Measurements from ENCODE around the gene PPP2R1B.
"Not testable (repeated sequence)": the region's sequence is repeated elsewhere in the genome, so short reads cannot be mapped to it uniquely, and the experiment has no call there.

Gene PPP2R1B

DNA sequence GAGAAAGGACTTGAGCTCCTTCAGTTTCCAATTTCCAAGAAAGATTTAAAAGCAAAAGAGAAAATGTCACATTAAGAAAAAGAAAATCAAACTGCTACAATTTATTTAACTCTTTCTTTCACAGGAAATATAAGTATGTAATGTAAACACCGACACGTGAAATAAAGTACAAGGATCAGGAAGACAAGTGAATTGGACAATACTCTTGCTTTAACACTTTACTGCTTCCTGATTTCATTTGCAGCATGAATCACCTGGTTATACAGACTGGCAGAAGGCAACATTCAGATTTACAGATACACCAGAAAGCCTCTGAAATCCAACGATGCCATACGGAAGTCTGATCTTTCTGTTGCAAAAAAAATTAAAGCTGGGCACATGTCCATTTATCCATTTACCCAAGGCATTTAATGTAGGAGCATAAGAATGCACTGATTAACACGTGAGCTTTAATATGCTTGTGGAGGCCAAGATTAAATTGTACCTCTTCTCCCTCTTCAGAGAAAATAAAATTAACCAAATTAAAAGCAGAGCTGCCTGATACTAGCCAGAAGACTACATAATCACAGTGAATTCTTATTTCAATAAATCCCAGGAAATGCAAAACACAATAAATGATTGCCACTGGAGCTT, 16.0 kb upstream of the PPP2R1B start:
- no peak for DNase-seq (ENCODE audit: low spot score)

DNA sequence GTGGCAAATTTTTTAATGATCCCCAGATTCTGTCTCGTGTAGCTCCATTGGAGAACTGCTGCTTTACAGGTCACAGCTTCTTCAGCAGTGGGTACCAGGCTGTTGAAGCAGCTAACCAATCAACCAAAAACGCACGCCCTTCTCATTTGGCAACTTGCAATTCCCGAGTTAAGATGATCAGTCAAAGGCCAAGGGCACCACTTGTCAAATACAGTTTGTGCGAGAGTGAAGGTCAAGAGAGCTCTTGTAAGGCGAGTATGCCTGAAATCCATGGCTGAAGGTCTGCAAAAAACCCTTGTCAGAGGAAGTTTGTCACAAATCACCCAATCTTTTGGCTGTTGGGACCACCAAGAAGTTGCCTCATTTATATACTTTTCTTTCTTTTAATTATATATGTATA, 12.9 kb upstream of the PPP2R1B start:
- no peak for DNase-seq (ENCODE audit: low spot score)

DNA sequence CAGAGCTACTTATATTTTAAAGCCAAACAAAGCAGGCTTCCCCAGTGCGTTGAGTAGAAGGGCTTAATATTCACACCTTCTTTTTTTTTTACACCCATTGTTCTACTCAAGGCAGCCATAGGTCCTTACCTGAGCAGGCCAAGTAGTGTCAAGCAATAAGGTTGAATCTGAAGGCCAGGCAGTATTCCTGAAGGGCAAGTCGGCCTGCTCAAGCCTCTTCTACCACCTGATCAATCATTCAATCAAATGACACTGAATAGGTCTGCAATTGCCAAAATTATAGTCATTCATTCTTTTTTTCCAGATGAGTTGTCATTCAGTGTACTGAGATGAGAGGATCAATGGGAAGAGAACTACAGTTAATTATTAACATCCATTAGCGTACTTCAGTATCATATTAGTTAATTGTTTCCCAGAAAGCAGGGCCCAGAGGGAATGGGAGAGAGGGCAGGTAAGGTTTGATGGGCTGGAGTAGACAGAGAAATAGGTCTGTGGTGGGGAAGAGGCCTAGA, 11.9 kb upstream of the PPP2R1B start:
- no peak for DNase-seq (ENCODE audit: low spot score)

DNA sequence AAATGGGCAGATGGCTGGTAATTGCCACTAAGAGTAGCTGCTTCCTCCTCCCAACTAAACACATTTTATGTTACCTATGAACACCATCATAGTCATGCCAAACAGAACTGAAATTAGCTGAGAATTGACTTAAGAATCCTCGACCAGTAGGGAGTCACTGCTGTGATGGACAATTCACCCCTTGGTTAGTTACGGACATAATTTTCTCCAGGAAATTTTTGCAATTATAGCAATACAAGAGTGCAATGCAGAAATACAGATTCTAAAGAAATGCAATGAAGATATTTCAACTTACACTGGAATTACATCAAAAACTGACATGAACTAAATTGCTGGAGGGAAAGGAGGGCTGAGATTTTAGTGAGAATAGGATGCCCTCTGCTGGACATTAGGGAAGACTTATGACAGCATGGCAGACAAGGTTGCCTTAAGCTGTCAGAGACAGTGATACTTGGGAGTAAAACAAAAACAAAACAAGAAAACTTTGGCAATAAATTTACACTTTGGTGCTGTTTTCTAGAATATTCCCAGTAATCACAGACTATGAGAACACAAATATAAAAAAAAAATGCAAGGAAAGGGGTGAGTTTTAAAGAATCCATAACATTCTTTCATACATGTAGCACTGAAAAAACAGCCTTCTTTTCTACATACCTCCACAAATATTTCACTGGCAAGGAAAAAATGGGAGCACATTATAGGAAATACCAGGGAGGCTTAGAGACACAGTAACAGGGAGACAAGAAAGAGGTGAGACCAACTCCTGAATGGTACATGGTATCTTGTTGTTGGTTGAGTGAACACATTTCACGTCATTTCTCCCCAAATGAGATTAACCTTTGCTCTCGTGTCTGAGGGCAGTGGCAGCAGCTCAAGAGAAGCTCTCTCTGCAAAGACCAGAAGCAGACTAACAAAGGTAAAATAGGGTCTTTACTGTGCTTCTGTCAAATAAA, 11.2 kb upstream of the PPP2R1B start:
- no peak for DNase-seq (ENCODE audit: low spot score)

DNA sequence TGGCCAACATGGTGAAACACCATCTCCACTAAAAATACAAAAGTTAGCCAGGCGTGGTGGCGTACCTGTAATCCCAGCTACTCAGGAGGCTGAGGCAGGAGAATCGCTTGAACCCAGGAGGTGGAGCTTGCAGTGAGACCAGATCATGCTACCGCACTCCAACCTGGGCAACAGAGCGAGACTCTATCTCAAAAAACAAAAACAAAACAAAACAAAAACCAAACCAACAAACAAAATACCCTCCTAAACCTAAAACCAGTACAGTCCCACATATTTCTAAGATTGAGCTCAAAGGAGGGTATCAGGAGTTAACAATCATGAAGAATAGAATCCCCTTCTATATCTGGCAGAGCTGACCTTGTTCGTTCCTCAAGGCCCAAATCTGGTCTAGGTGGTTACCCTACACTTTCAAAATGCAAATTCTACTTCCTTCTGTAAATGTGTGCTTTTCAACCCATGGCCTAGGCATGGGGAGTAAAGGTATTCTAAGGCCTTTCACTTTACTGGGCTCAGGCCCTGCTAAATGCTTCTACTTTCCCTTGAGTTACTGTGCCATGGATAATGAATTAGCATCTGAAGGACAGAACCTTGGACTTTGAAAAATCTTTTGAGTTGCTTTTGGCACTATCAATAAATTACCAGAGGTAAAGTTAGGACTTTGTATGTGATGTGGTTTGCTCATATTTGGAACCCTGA, 10.4 kb upstream of the PPP2R1B start:
- no peak for DNase-seq (ENCODE audit: low spot score)

DNA sequence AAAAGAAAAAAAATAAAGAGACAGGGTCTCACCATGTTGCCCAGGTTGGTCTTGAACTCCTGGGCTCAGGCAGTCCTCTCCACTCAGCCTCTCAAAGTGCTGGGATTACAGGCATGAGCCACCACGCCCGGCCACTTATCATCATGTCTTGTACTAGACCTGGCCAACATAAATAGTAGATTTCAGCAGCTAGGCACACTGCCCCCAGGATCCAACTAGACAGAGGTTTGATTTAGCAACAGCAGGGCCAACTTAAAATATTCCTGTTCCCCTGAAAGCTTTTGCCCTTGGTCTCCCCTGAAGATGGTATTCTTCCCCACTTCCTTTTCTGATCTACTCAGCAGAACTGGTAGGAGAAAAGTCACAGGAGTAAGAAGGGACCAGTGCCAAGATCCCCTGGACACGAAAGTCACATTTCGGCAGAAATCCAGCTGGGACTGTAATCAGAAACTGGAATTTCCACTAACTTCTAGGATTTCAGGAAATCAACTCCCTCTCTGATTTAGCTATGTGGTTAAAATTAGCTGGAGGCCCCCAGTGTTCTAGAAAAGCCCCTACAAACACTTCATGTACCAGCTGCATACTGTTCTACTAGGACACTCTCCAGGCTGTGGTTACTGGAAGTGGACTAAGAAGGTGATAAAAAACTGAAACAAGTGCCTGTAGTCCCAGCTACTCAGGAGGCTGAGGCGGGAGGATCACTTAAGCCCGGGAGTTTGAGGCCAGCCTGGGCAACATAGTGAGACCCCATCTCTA, 8.9 kb upstream of the PPP2R1B start:
- DNase-seq (ENCODE audit: low spot score), result no peak

DNA sequence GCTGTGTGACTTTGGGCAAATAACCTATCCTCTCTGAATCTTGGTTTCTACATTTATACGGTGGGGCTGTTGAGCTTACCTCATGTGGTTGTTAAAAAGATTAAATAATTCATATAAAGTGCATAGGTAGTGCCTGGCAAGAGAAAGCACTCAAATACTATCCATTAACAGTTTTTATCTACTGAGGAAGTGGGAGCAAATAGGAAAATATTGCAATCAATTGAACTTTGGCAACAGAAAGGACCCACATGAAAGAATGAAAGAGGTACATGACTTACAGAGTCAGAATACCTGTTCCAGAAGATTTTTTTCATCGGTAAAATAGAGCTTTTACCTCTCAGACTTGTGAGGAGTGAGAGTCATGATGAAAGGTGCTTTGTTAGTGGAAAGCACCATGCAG, 6.3 kb upstream of the PPP2R1B start:
- no peak for DNase-seq (ENCODE audit: low spot score)

DNA sequence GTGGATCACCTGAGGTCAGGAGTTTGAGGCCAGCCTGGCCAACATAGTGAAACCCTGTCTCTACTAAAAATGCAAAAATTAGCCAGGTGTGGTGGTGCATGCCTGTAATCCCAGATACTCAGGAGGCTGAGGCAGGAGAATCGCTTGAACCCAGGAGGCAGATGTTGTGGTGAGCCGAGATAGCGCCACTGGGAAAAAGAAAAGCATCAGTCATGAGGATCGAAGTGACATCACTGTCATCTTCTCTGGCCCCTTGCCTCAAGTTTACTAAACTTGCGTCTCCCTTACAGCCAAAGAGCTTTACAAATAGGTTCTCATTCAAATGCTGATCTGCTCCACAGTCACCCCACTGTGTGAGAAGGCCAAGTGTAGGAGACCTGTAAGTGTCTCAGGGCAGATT, 5.0 kb upstream of the PPP2R1B start:
- not testable (repeated sequence) for DNase-seq (ENCODE audit: low spot score)

DNA sequence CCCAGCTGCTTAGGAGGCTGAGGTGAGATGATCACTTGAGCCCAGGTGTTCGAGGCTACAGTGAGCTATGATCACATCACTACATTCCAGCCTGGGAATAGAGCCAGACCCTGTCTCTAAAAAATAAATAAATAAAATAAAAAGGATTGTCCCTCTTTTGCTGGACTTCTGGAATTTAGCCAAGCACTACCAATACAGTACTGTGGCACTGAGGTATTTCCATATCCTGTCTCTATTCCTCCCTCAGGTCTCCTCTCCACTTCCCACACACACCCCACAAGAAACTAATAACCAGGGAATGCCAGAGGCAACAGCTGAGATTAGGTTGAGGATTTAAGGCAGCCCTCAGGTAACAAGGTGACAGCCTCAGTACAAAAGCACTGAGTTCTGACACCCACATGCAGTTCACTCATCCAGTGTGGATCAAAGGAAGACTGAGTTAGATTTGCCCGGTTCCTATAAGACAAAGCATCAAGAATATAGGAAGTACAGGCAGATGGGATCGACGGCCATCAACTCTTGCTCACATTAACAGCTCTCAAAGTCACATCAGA, 4.5 kb upstream of the PPP2R1B start:
- DNase-seq (ENCODE audit: low spot score), result no peak

DNA sequence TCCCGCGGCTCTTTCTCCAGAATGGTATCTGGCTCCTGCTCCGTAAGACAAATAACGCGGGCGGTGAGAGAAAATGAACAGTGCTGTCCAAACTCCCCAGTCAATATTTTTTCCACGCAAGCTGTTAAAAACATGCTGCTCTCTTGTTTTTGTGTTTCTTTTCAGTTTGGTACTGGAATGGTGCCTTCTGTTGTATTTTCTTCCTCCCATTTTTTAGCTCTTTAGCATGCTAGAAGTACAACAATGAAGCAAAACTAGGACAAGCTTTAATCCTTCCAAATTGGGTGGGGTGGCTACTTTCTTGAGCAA, 599 bp upstream of the PPP2R1B start:
- DNase-seq (ENCODE audit: low spot score), result no peak

DNA sequence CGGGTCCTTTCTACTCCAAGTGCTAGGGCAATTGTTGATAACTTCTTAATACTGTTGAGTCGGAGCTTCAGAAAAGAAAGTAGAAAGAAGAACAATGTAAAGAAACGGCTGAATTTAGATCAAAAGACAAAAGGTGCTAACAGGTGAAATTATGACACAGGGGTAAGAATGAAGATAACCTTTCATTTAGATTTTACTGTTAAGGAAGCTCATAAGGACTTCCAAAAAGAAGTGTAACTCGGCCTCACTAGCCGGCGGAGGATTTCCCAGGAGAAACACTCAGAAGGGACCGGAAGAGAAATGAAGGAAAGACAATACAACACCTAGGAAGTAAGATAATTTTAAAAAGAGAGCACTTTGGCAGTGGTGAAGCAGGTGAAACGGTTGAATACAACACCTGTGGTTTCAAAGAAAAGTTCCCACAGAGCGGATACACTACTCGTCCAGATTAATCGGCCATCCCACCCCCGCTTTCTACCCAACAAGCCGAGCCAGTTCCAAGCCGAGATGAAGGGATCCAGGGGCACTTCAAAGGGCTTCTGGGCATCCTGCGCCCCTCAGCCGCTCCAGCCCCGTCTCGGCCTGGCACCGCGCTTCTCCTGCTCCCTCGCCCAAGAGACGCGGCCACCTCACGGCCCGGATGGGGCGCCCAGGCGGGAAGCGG, 737 bp downstream of the PPP2R1B start:
- DNase-seq (ENCODE audit: low spot score), result no peak

DNA sequence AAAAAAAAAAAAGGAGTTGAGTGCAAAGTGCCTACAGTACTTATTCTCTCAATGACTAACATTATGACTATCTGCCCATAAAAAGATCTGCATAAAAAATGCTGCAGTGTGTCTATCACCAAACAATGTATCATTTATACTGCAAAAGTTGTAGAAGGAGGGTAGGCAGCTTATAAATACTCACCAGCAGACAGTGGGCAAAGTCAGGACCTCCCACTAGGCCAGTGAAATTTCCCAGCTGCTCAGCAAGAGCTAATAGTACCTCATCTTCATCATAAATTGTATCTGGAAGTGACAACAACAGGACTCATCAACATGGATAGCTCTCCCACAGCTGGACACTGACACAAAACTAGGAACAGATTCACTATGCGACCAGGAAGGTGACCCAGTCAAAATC, 1.6 kb downstream of the PPP2R1B start:
- DNase-seq (ENCODE audit: low spot score), result no peak

DNA sequence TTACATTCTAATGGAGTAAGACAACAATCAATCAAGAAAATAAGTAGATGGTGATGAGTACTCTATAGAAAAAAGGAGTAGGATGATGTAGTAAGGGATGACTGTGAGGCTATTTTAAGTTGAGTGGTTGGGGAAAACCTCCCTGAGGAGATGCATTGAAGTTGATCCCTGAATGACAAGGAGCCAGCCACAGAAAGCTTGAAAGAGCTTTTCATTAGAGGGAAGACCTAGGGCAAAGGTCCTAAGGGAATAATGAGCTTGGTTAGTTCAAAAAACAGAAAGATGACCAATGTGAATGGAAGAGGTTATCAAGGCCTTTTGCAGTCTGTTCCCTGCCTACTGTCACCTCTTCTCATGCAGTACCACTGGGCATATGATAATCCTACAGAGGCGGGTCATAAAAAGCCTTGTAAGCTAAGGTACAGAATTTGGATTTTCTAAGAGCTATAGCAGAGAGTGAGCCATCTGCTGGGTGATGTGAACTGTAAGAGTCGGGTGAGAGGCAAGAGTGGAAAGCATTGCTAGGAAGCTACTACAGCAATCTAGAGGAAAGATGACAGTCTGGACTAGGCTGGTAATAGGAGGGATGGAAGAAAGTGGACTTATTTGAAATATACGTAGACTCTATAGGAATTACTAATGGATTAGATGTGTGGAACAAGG, 3.1 kb downstream of the PPP2R1B start:
- DNase-seq (ENCODE audit: low spot score), result no peak

DNA sequence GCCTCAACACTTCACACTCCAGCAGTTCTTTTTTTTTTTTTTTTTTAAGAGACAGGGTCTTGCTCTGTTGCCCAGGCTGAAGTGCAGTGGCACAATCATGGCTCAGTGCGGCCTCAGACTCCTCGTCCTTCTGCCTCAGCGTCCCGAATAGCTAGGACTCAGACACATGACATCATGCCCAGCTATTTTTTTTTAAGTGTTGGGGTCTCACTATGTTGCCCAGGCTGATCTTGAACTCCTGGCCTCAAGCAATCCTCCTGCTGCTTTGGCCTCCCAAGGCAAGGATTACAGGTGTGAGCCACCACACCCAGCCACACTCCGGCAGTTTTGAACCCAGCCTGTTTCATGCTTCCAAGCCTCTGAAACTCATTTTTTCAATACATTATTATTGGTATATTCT, 3.7 kb downstream of the PPP2R1B start:
- no peak for DNase-seq (ENCODE audit: low spot score)

DNA sequence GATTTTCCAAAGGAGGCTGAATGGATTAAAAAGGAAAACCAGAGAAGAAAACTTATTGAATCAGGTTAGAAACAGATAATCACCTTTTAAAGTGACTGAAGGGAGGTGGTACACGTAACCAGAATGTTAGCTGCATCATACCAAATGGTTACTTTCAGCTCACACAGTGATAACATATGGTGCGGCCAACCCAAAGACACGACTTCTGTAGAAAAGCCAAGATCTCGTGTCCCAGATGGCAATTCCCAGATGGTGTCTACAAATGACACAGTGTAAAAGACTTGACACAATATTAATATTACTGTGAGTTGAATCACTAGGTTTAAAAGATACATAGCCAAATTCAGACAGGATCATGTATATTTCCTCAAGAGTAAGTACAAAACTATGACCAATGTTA, 5.2 kb downstream of the PPP2R1B start:
- DNase-seq (ENCODE audit: low spot score), result no peak

DNA sequence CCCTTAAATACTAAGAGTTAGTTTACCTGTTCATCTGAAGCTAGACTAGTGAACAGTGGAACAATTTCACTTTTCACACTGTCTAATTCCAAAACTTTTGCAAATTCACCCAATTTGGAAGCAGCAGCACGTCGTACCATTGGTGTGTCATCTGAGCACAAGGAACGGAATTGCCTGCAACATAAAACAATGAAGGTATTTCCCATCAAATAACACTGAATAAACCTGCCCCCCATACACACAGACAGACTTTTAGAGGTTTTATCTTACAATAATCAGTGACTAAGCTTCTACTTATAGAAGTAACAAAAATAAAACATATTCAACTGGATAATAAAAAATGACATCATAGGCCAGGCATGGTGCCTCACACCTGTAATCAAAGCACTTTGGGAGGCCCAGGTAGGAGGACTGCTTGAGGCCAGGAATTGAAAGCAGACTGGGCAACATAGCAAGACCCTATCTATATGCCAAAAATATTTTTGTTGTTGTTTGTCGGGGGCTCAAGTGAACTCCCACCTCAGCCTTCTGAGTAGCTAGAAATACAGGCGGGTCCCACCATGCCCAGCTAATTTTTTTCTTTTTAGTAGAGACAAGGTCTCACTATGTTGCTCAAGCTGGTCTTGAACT, 6.3 kb downstream of the PPP2R1B start:
- no peak for DNase-seq (ENCODE audit: low spot score)

DNA sequence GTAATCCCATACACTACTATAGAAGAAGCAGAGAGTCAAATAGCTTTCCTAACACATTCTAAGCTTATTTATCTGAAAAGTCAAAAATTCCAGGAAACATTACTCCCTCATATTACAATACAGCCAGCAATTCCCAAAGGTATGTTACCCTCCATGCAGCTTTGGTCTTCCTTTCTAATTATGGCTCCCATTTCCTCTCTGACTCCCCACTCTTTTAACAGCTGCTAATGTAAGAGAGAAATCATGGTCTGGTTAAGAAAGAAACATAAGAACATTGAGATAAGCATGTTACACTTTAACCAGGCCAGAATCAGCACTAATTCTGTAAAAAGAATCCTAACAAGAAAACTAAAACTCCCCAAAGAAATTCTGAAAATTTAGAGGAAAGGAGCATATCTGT, 6.8 kb downstream of the PPP2R1B start:
- no peak for DNase-seq (ENCODE audit: low spot score)

DNA sequence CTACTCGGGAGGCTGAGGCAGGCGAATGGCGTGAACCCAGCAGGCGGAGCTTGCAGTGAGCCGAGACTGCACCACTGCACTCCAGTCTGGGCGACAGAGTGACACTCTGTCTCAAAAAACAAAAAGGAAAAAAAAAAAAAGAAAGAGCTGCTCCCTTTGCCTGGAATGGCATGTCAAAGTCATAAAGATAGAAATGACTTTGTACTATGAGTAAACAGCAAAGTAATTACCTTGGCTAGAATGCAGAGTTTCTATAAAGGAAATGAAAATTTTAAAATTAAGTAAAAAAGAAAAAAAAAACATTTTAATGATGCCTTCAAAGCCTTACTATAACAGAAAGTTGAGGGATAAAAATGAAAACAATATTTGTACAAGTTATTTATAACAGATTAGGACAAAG, 10.1 kb downstream of the PPP2R1B start:
- no peak for DNase-seq (ENCODE audit: low spot score)

DNA sequence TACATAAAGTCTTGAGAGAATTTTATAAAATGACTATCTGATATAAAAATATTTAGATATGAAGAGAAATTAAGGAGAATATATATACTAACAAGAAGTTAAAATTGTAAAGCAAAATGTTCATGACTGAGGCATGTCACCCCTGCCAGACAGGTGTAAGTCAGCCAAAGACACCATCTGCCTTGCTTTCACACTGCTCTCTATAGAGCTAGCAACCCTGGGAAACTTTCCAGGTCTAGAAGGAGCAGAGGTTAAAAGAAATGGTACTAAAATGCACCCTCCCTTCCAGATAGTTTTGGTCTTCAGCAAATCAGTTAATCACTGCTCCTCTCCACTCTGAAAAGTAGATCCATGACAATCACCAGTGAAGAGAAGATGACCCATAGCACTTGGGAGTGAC, 16.5 kb downstream of the PPP2R1B start:
- DNase-seq (ENCODE audit: low spot score), result no peak

Measured in left forelimb (tissue), 1 donor.